SK-N-SH (cell line): ENCODE results near the gene RIN3. TPM values are rescaled to one million over a fixed set of nuclear protein-coding genes. Genes with fewer than 3 reads are reported as not detected.

Experiments
- CTCF ChIA-PET: fragments of 300-600, 350-600 bp; formaldehyde crosslinking; extraction: SDS; loops from one replicate; lab custom pipeline; 2021; lab: Yijun Ruan, JAX
- POLR2A ChIA-PET: fragments of 350-600 bp; sonication (Branson Sonifier 250); formaldehyde crosslinking; extraction: SDS; loops from one replicate; lab custom pipeline; 2020; ENCODE audit warnings: antibody characterized with exemption, inconsistent platforms; lab: Yijun Ruan, JAX
- DNase-seq: peaks from one replicate; pipeline ENCODE4 v3.0.0; 2012
- H2AFZ ChIP-seq: fragments of 200-600 bp; sonication (generic); 2 replicates; pipeline ENCODE4 v1.8.1; 2016; ENCODE audit warnings: antibody characterized with exemption, mild to moderate bottlenecking, low read depth
- H3F3A ChIP-seq: fragments of 200-600 bp; sonication (generic); replicated peaks from 2 replicates; pipeline ENCODE3; 2016; ENCODE audit warnings: antibody characterized with exemption, mild to moderate bottlenecking; ENCODE audit not compliant: insufficient read depth
- H3K27ac ChIP-seq, 2 experiments: fragments of 200-500 bp in 1 of 2; fragments of 200-600 bp in 1 of 2; sonication (Bioruptor generic) in 1 of 2; sonication (generic), shearing (Covaris generic) in 1 of 2; 2 replicates each; pipeline versions ENCODE4 v1.5.1 to v1.6.1; 2014 to 2016; ENCODE audit warnings: low read depth in 2 of 2, inconsistent platforms in 1 of 2, low read length in 1 of 2, mild to moderate bottlenecking in 1 of 2, mixed read lengths in 1 of 2
- H3K27me3 ChIP-seq: fragments of 200-600 bp; sonication (generic), shearing (Covaris generic); 2 replicates; pipeline ENCODE4 v1.6.1; 2016; ENCODE audit warnings: mixed run types; ENCODE audit not compliant: insufficient read depth
- H3K36me3 ChIP-seq, 2 experiments: fragments of 200-500 bp in 1 of 2; fragments of 200-600 bp in 1 of 2; sonication (Bioruptor generic) in 1 of 2; sonication (generic) in 1 of 2; replicated peaks in 1 of 2; 2 replicates each; pipeline versions ENCODE3 to v1.5.1; 2014 to 2016; ENCODE audit warnings: low read length in 1 of 2, mild to moderate bottlenecking in 1 of 2; ENCODE audit not compliant: insufficient read depth in 2 of 2, control insufficient read depth in 1 of 2
- H3K4me1 ChIP-seq, 2 experiments: fragments of 200-500 bp in 1 of 2; fragments of 200-600 bp in 1 of 2; sonication (Bioruptor generic) in 1 of 2; sonication (generic), shearing (Covaris generic) in 1 of 2; 2 replicates each; pipeline versions ENCODE4 v1.5.1 to v1.6.1; 2014 to 2016; ENCODE audit warnings: low read depth in 1 of 2, low read length in 1 of 2, mixed run types in 1 of 2; ENCODE audit not compliant: insufficient read depth in 2 of 2, control insufficient read depth in 1 of 2
- H3K4me2 ChIP-seq: fragments of 200-600 bp; sonication (generic), shearing (Covaris generic); 2 replicates; pipeline ENCODE4 v1.6.1; 2017; ENCODE audit warnings: mixed run types
- H3K4me3 ChIP-seq, 2 experiments: fragments of 200-500 bp in 1 of 2; fragments of 200-600 bp in 1 of 2; sonication (Bioruptor generic) in 1 of 2; sonication (generic), shearing (Covaris generic) in 1 of 2; 2 replicates each; pipeline versions ENCODE4 v1.5.1 to v1.8.1; 2014 to 2016; ENCODE audit warnings: low read depth in 2 of 2, inconsistent platforms in 1 of 2, low read length in 1 of 2, mild to moderate bottlenecking in 1 of 2, mixed read lengths in 1 of 2, moderate library complexity in 1 of 2
- H3K79me2 ChIP-seq: fragments of 200-600 bp; sonication (generic); 2 replicates; pipeline ENCODE4 v1.8.1; 2017; ENCODE audit warnings: mild to moderate bottlenecking; ENCODE audit not compliant: insufficient read depth
- H3K9ac ChIP-seq: fragments of 200-600 bp; sonication (generic); 2 replicates; pipeline ENCODE4 v1.6.1; 2017; ENCODE audit warnings: mixed run types
- H3K9me2 ChIP-seq: fragments of 200-600 bp; sonication (generic); 2 replicates; pipeline ENCODE4 v1.6.1; 2017; ENCODE audit warnings: mixed run types
- H3K9me3 ChIP-seq: fragments of 200-600 bp; sonication (generic); 2 replicates; pipeline ENCODE4 v1.6.1; 2017; ENCODE audit warnings: mixed run types, mild to moderate bottlenecking, moderate library complexity
- H4K20me1 ChIP-seq: fragments of 200-600 bp; sonication (generic); 2 replicates; pipeline ENCODE4 v1.6.1; 2017; ENCODE audit warnings: mild to moderate bottlenecking, mixed run types; ENCODE audit not compliant: insufficient read depth
- EZH2phosphoT487 ChIP-seq: fragments of 200-600 bp; sonication (generic); IDR thresholded peaks from 2 replicates; pipeline ENCODE4 v1.6.1; 2017; ENCODE audit warnings: low read depth, mixed run types, mild to moderate bottlenecking, antibody characterized with exemption, moderate library complexity, borderline replicate concordance
- FOSL2 ChIP-seq: IDR thresholded peaks from 2 replicates; pipeline ENCODE4 v1.4.0; 2012; ENCODE audit warnings: low read depth, mild to moderate bottlenecking, moderate library complexity, borderline replicate concordance
- FOXJ3 ChIP-seq: sonication (generic); formaldehyde crosslinking; IDR thresholded peaks from 2 replicates; pipeline ENCODE4 v1.5.1; 2020; ENCODE audit warnings: mild to moderate bottlenecking, missing genetic modification reagents
- GABPA ChIP-seq: IDR thresholded peaks from 2 replicates; pipeline ENCODE4 v1.4.0; 2012; ENCODE audit warnings: low read depth, mild to moderate bottlenecking
- MEF2A ChIP-seq: IDR thresholded peaks from 2 replicates; pipeline ENCODE4 v1.4.0; 2012; ENCODE audit warnings: low read depth, borderline replicate concordance
- NFIC ChIP-seq: IDR thresholded peaks from 2 replicates; pipeline ENCODE4 v1.4.0; 2012; ENCODE audit warnings: borderline replicate concordance
- NRF1 ChIP-seq: IDR thresholded peaks from 2 replicates; pipeline ENCODE4 v1.6.1; 2012; ENCODE audit warnings: low read depth, mild to moderate bottlenecking, low read length
- POLR2AphosphoS5 ChIP-seq: IDR thresholded peaks from 2 replicates; pipeline ENCODE4 v1.6.1; 2012; ENCODE audit warnings: low read depth, low read length
- RCOR1 ChIP-seq: fragments of 150-350 bp; IDR thresholded peaks from 2 replicates; pipeline ENCODE4 v1.6.1; 2017; ENCODE audit warnings: antibody characterized with exemption, low read length
- RXRA ChIP-seq: IDR thresholded peaks from 2 replicates; pipeline ENCODE4 v1.4.0; 2012; ENCODE audit warnings: low read depth, mild to moderate bottlenecking, borderline replicate concordance
- TAF1 ChIP-seq: IDR thresholded peaks from 2 replicates; pipeline ENCODE4 v1.6.1; 2012; ENCODE audit warnings: low read depth, mild to moderate bottlenecking, low read length, moderate library complexity, borderline replicate concordance
- YY1 ChIP-seq: IDR thresholded peaks from 2 replicates; pipeline ENCODE4 v1.4.0; 2012; ENCODE audit warnings: low read depth, mild to moderate bottlenecking
- WGBS: methylation state at CpG from one replicate; pipeline ENCODE4 v1.1.6; 2017; ENCODE audit warnings: low lambda C conversion rate; 5-methylcytosine and 5-hydroxymethylcytosine counted together
- polyA plus RNA-seq, 3 experiments: library from polyadenylated mRNA; depleted of rRNA; stranded (reverse); fragments of >200 nt; gene quantifications; 2 replicates each; pipeline ENCODE4 v1.2.3, GENCODE V29; 2012
- TF ChIP-seq, protein P1 (sequence below): IDR thresholded peaks from 2 replicates; pipeline ENCODE4 v1.4.0; 2012; ENCODE audit warnings: low read depth, borderline replicate concordance
- TF ChIP-seq, protein P2 (sequence below): fragments of 200-600 bp; sonication (generic); IDR thresholded peaks from 2 replicates; pipeline ENCODE4 v1.6.1; 2017; ENCODE audit warnings: antibody characterized with exemption, mild to moderate bottlenecking, moderate library complexity

RIN3 gene
- polyA plus RNA-seq, 1 of the 3 experiments (the other 2 are of a cell fraction) = 12.4 TPM

DNA sequence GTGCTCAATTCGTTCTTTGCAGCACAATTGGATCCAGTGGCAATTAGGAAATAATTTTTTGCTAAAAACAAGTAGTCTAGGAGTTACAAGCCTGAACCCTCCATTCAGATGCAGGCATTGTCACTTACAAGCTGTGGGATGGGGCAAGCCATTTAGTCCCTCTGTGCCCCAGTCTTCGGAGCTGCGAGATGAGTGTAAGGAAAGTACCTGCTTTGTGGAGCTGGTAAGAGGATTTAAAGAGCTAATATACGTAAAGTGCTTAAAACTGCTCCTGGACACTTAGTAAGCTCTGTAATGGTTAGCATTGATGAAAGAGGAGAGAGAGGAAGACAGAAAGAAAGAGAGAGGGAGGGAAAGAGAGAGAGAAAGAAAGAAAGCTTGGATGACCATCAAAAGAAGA, 122.3 kb downstream of the RIN3 start:
- no peaks in the 10 kb centered on the region for H3K36me3 ChIP-seq
- CTCF ChIA-PET = no interaction called here

DNA sequence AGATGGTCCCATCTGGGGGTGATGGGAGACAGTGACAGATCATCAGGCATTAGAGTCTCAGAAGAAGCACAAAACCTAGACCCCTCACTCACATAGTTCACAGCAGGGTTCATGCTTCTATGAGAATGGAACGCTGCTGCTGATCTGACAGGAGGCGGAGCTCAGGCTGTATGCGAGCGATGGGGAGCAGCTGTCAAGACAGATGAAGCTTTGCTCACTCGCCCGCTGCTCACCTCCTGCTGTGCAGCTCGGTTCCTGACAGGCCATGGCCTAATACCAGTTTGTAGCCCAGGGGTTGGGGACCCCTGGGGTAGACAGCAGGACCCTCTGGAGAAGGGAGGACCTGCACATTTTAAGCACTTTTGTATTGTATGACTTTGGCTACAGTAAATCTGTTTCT, 123.6 kb downstream of the RIN3 start:
- Histone ChIP-seq H3K9me3 (no peaks in the 10 kb centered on the region), H3K9me2 (no peaks in the 10 kb centered on the region), H4K20me1 (no peaks in the 10 kb centered on the region), H3K36me3 (peaks cover 0 to 2% of the 10 kb centered on the region in 2 experiments), H3K27ac (no peak overlapping the region), H3K9ac (no peak overlapping the region), H3K4me2 (no peak overlapping the region), H3K4me3 (no peak overlapping the region), H3K27me3 (no peaks in the 10 kb centered on the region), H2AFZ (no peak overlapping the region)
- DNase-seq = no peak
- POLR2A ChIA-PET = no interaction called here
- CTCF ChIA-PET = interaction anchor here (0.8 kb wide), 1 partner anchor 10 kb away, joined by 3 read pairs; no protein-coding TSS in a partner anchor
- 71% methylated on average over 7 of the region's 7 CpGs for WGBS
- TF ChIP-seq GABPA = no peak
- TF ChIP-seq EZH2phosphoT487 = no peak
- no peak for TF ChIP-seq NRF1
- TF ChIP-seq RCOR1 = no peak
- no peak for TF ChIP-seq FOSL2
- no peak for TF ChIP-seq YY1
- no peak for TF ChIP-seq RXRA
- TF ChIP-seq, all 33 proteins: peak for 0
- Histone ChIP-seq H3F3A (peaks cover 4% of the 10 kb centered on the region), H3K79me2 (no peaks in the 10 kb centered on the region), H3K4me1 (no peaks in the 10 kb centered on the region; a peak in 1 of 4 replicates)

More for the DNA sequence above, 122.3 kb downstream of the RIN3 start:
- Histone ChIP-seq H4K20me1 (no peaks in the 10 kb centered on the region), H3K27me3 (no peaks in the 10 kb centered on the region), H3K9ac (no peak overlapping the region), H3K79me2 (no peaks in the 10 kb centered on the region), H3K4me1 (no peaks in the 10 kb centered on the region; a peak in 1 of 4 replicates), H3K9me2 (no peaks in the 10 kb centered on the region), H3F3A (peaks cover 4% of the 10 kb centered on the region), H2AFZ (no peak overlapping the region), H3K4me3 (no peak overlapping the region), H3K27ac (no peak overlapping the region)
- no peak for DNase-seq
- POLR2A ChIA-PET = no interaction called here
- TF ChIP-seq NFIC (no peak), FOXJ3 (CRISPR knock-in tag) (no peak), POLR2AphosphoS5 (no peak), TAF1 (no peak), MEF2A (no peak), YY1 (no peak)
- TF ChIP-seq, protein P1, sequence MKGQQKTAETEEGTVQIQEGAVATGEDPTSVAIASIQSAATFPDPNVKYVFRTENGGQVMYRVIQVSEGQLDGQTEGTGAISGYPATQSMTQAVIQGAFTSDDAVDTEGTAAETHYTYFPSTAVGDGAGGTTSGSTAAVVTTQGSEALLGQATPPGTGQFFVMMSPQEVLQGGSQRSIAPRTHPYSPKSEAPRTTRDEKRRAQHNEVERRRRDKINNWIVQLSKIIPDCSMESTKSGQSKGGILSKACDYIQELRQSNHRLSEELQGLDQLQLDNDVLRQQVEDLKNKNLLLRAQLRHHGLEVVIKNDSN = no peak
- TF ChIP-seq, protein P2, sequence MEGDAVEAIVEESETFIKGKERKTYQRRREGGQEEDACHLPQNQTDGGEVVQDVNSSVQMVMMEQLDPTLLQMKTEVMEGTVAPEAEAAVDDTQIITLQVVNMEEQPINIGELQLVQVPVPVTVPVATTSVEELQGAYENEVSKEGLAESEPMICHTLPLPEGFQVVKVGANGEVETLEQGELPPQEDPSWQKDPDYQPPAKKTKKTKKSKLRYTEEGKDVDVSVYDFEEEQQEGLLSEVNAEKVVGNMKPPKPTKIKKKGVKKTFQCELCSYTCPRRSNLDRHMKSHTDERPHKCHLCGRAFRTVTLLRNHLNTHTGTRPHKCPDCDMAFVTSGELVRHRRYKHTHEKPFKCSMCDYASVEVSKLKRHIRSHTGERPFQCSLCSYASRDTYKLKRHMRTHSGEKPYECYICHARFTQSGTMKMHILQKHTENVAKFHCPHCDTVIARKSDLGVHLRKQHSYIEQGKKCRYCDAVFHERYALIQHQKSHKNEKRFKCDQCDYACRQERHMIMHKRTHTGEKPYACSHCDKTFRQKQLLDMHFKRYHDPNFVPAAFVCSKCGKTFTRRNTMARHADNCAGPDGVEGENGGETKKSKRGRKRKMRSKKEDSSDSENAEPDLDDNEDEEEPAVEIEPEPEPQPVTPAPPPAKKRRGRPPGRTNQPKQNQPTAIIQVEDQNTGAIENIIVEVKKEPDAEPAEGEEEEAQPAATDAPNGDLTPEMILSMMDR = no peak
- TF ChIP-seq, all 33 proteins: peak for 0
- 81% methylated on average over 4 of the region's 4 CpGs for WGBS
- Histone ChIP-seq H3K9me3 (no peaks in the 10 kb centered on the region), H3K4me2 (no peak overlapping the region)
